ENCODE measurements around the gene SCAMP4. TPM values are rescaled to one million over a fixed set of nuclear protein-coding genes. Genes with fewer than 3 reads are reported as not detected.

SCAMP4 gene, protein sequence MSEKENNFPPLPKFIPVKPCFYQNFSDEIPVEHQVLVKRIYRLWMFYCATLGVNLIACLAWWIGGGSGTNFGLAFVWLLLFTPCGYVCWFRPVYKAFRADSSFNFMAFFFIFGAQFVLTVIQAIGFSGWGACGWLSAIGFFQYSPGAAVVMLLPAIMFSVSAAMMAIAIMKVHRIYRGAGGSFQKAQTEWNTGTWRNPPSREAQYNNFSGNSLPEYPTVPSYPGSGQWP
- 49.3 TPM for polyA plus RNA-seq (2013, experiment 1 of 2)
- polyA plus RNA-seq (2013, experiment 2 of 2): 49.1 TPM

GRCh38 chr19:1905110-1905862, at the start of gene SCAMP4, which contains the start of gene ADAT3:
SCAMP4 (plus strand) TSS chr19:1905399; CDS start chr19:1915020, 9,621 bp downstream.
ADAT3 (plus strand) TSS chr19:1905399; CDS start chr19:1912048, 6,649 bp downstream.
- Histone ChIP-seq H4K91ac (ENCODE audit: low read depth, low read length, poor library complexity) (no peak within 1 kb of the TSS), H3K4ac (ENCODE audit: low read length) (no peak within 1 kb of the TSS), H2BK12ac (ENCODE audit: low read length) (no peak within 1 kb of the TSS), H3K23ac (ENCODE audit: low read depth, low read length, poor library complexity) (peak within 1 kb of the TSS; percentile 13), H3K14ac (ENCODE audit: low read length) (no peak within 1 kb of the TSS), H3K4me1 (ENCODE audit: control insufficient read depth in 2 of 2, insufficient read depth in 1 of 2, low read depth in 1 of 2, low read length in 2 of 2) (peaks cover 7 to 22% of the 10 kb centered on the region in 2 donors), H2AFZ (ENCODE audit: low read length) (peak within 1 kb of the TSS; percentile 88), H3K4me3 (ENCODE audit: low read length in 2 of 2) (peak within 1 kb of the TSS; percentile 50 to 94), H3K4me2 (ENCODE audit: insufficient read depth, low read length, poor library complexity, severe bottlenecking) (peak within 1 kb of the TSS; percentile 61), H2BK15ac (ENCODE audit: low read length) (no peak within 1 kb of the TSS), H3K79me1 (ENCODE audit: low read depth, low read length) (peaks cover 30% of the 10 kb centered on the region), H3K9me3 (replicated peaks in 1 of 2; ENCODE audit: control insufficient read depth in 2 of 2, insufficient read depth in 1 of 2, low read depth in 1 of 2, low read length in 2 of 2) (peaks cover 0 to 1% of the 10 kb centered on the region in 2 donors), H3K9ac (ENCODE audit: low read depth, low read length, poor library complexity) (peak within 1 kb of the TSS; percentile 80), H2AK5ac (ENCODE audit: low read depth, low read length) (no peak within 1 kb of the TSS), H3K18ac (ENCODE audit: low read length) (peak within 1 kb of the TSS; percentile 96), H2BK5ac (ENCODE audit: low read length) (peak within 1 kb of the TSS; percentile 26), H4K8ac (ENCODE audit: low read depth, low read length) (no peak within 1 kb of the TSS), H3K27ac (replicated peaks; ENCODE audit: low read length) (peak within 1 kb of the TSS; percentile 82), H3K27me3 (ENCODE audit: control insufficient read depth in 3 of 3, insufficient read depth in 3 of 3, low read depth in 1 of 3, low read length in 3 of 3) (no peaks in the 10 kb centered on the region), H2BK120ac (ENCODE audit: low read depth, low read length) (no peak within 1 kb of the TSS), H3K36me3 (replicated peaks in 1 of 2; ENCODE audit: control insufficient read depth in 2 of 2, insufficient read depth in 2 of 2, low read length in 2 of 2) (peaks cover 6 to 35% of the 10 kb centered on the region in 2 donors)
- WGBS, 2 donors (ENCODE audit: extremely low coverage in 2 of 2, insufficient read length in 2 of 2, insufficient replicate concordance in 1 of 2): no CpG with 5 or more reads among the region's 92 CpGs
- peak; percentile 97 for DNase-seq (ENCODE audit: low spot score)

- H3K79me1 ChIP-seq (ENCODE audit: low read depth, low read length): peaks cover 19% of the 10 kb centered on the region
- H3K4me3 ChIP-seq (ENCODE audit: low read length in 2 of 2): peak overlapping the region in 1 of 2 donors; percentile 47
- H4K91ac ChIP-seq (ENCODE audit: low read depth, low read length, poor library complexity): no peak overlapping the region
- H2BK15ac ChIP-seq (ENCODE audit: low read length): peak overlapping the region; percentile 99
- H3K27me3 ChIP-seq (ENCODE audit: control insufficient read depth in 3 of 3, insufficient read depth in 3 of 3, low read depth in 1 of 3, low read length in 3 of 3): peaks cover 0 to 46% (median 5%) of the 10 kb centered on the region in 3 experiments
- H3K9me3 ChIP-seq (replicated peaks in 1 of 2; ENCODE audit: control insufficient read depth in 2 of 2, insufficient read depth in 1 of 2, low read depth in 1 of 2, low read length in 2 of 2): no peaks in the 10 kb centered on the region
- H2BK5ac ChIP-seq (ENCODE audit: low read length): no peak overlapping the region
- peak overlapping the region; percentile 96 for H2AK5ac ChIP-seq (ENCODE audit: low read depth, low read length)
- no peak overlapping the region for H3K27ac ChIP-seq (replicated peaks; ENCODE audit: low read length)
- peak overlapping the region; percentile 76 for H3K14ac ChIP-seq (ENCODE audit: low read length)
- H3K4me2 ChIP-seq (ENCODE audit: insufficient read depth, low read length, poor library complexity, severe bottlenecking): no peak overlapping the region
- H3K18ac ChIP-seq (ENCODE audit: low read length): peak overlapping the region; percentile 87
- H2BK120ac ChIP-seq (ENCODE audit: low read depth, low read length): no peak overlapping the region
- H3K36me3 ChIP-seq (replicated peaks in 1 of 2; ENCODE audit: control insufficient read depth in 2 of 2, insufficient read depth in 2 of 2, low read length in 2 of 2): no peaks in the 10 kb centered on the region
- H2AFZ ChIP-seq (ENCODE audit: low read length): no peak overlapping the region
- H4K8ac ChIP-seq (ENCODE audit: low read depth, low read length): no peak overlapping the region
- H2BK12ac ChIP-seq (ENCODE audit: low read length): peak overlapping the region; percentile 73
- peaks cover 45 to 47% of the 10 kb centered on the region in 2 donors for H3K4me1 ChIP-seq (ENCODE audit: control insufficient read depth in 2 of 2, insufficient read depth in 1 of 2, low read depth in 1 of 2, low read length in 2 of 2)
- H3K9ac ChIP-seq (ENCODE audit: low read depth, low read length, poor library complexity): peak overlapping the region; percentile 85
- no peak overlapping the region for H3K4ac ChIP-seq (ENCODE audit: low read length)
- DNase-seq (ENCODE audit: low spot score): no peak
- H3K23ac ChIP-seq (ENCODE audit: low read depth, low read length, poor library complexity): peak overlapping the region; percentile 75
- no CpG with 5 or more reads among the region's 13 CpGs for WGBS, 2 donors (ENCODE audit: extremely low coverage in 2 of 2, insufficient read length in 2 of 2, insufficient replicate concordance in 1 of 2)
Measured at GRCh38 chr19:1855828-1856255, 49.4 kb upstream of the SCAMP4 start.

- Histone ChIP-seq H2AK5ac (ENCODE audit: low read depth, low read length) (peak overlapping the region; percentile 96), H3K27me3 (ENCODE audit: control insufficient read depth in 3 of 3, insufficient read depth in 3 of 3, low read depth in 1 of 3, low read length in 3 of 3) (peaks cover 3 to 50% (median 9%) of the 10 kb centered on the region in 3 experiments), H2BK12ac (ENCODE audit: low read length) (no peak overlapping the region), H3K4me1 (ENCODE audit: control insufficient read depth in 2 of 2, insufficient read depth in 1 of 2, low read depth in 1 of 2, low read length in 2 of 2) (peaks cover 47 to 49% of the 10 kb centered on the region in 2 donors), H3K9me3 (replicated peaks in 1 of 2; ENCODE audit: control insufficient read depth in 2 of 2, insufficient read depth in 1 of 2, low read depth in 1 of 2, low read length in 2 of 2) (no peaks in the 10 kb centered on the region), H3K27ac (replicated peaks; ENCODE audit: low read length) (no peak overlapping the region), H3K18ac (ENCODE audit: low read length) (peak overlapping the region; percentile 87), H3K79me1 (ENCODE audit: low read depth, low read length) (peaks cover 19% of the 10 kb centered on the region), H3K4ac (ENCODE audit: low read length) (no peak overlapping the region), H2BK120ac (ENCODE audit: low read depth, low read length) (no peak overlapping the region), H2BK15ac (ENCODE audit: low read length) (no peak overlapping the region), H3K23ac (ENCODE audit: low read depth, low read length, poor library complexity) (peak overlapping the region; percentile 75), H3K36me3 (replicated peaks in 1 of 2; ENCODE audit: control insufficient read depth in 2 of 2, insufficient read depth in 2 of 2, low read length in 2 of 2) (no peaks in the 10 kb centered on the region), H4K8ac (ENCODE audit: low read depth, low read length) (no peak overlapping the region), H4K91ac (ENCODE audit: low read depth, low read length, poor library complexity) (no peak overlapping the region), H3K4me2 (ENCODE audit: insufficient read depth, low read length, poor library complexity, severe bottlenecking) (peak overlapping the region; percentile 73), H2BK5ac (ENCODE audit: low read length) (no peak overlapping the region), H2AFZ (ENCODE audit: low read length) (no peak overlapping the region), H3K14ac (ENCODE audit: low read length) (no peak overlapping the region), H3K9ac (ENCODE audit: low read depth, low read length, poor library complexity) (peak overlapping the region; percentile 50), H3K4me3 (ENCODE audit: low read length in 2 of 2) (no peak overlapping the region)
- no peak for DNase-seq (ENCODE audit: low spot score)
- WGBS, 2 donors (ENCODE audit: extremely low coverage in 2 of 2, insufficient read length in 2 of 2, insufficient replicate concordance in 1 of 2): no CpG with 5 or more reads among the region's 6 CpGs
Measured at GRCh38 chr19:1856345-1856697, 48.9 kb upstream of the SCAMP4 start.

Data from neuronal stem cell (in vitro differentiated cells).